H1 (cell line): ENCODE measurements around the gene MCM5. TPM values are rescaled to one million over a fixed set of nuclear protein-coding genes. Genes with fewer than 3 reads are reported as not detected.

ENCODE experiments used
- CTCF ChIA-PET: fragments of 300-600 bp; sonication (Branson Sonifier 250); formaldehyde crosslinking; loops from one replicate; lab custom pipeline; 2021; ENCODE audit not compliant: partially characterized antibody; lab: Charles Lee
- POLR2A ChIA-PET: fragments of 300-600 bp; sonication (Branson Sonifier 250); formaldehyde crosslinking; loops from one replicate; lab custom pipeline; 2021; ENCODE audit warnings: inconsistent platforms; ENCODE audit not compliant: partially characterized antibody; lab: Charles Lee
- DNase-seq, 2 experiments: peaks; one replicate each; pipeline versions ENCODE4 v3.0.0 to v3.0.0-alpha.2; 2010 to 2022; ENCODE audit warnings: low spot score in 2 of 2, low read depth in 1 of 2, mixed read lengths in 1 of 2
- FAIRE-seq: peaks from 2 replicates; lab custom pipeline; 2011; peaks lifted over from hg19 to GRCh38; lab: Jason Lieb, UNC
- H2AFZ ChIP-seq: 2 replicates; pipeline ENCODE4 v1.8.1; 2012; ENCODE audit warnings: low read length, inconsistent platforms
- H2AK5ac ChIP-seq: 2 replicates; pipeline ENCODE4 v1.6.1; 2013; ENCODE audit warnings: low read depth, low read length
- H2BK120ac ChIP-seq: replicated peaks from 2 replicates; pipeline ENCODE3; 2013; ENCODE audit warnings: low read depth, low read length, inconsistent platforms
- H2BK12ac ChIP-seq: 2 replicates; pipeline ENCODE4 v1.6.1; 2013; ENCODE audit warnings: low read depth, low read length
- H2BK15ac ChIP-seq: 2 replicates; pipeline ENCODE4 v1.6.1; 2013; ENCODE audit warnings: low read length
- H2BK20ac ChIP-seq: 2 replicates; pipeline ENCODE4 v1.6.1; 2013; ENCODE audit warnings: low read length
- H2BK5ac ChIP-seq: 2 replicates; pipeline ENCODE4 v1.6.1; 2013; ENCODE audit warnings: low read depth, low read length
- H3K14ac ChIP-seq: 2 replicates; pipeline ENCODE4 v1.6.1; 2013; ENCODE audit warnings: inconsistent platforms; ENCODE audit not compliant: insufficient read length
- H3K18ac ChIP-seq: 2 replicates; pipeline ENCODE4 v1.6.1; 2013; ENCODE audit warnings: low read length; ENCODE audit errors: extremely low read depth
- H3K23ac ChIP-seq: 2 replicates; pipeline ENCODE4 v1.6.1; 2013; ENCODE audit warnings: inconsistent platforms; ENCODE audit not compliant: insufficient read length
- H3K23me2 ChIP-seq: 2 replicates; pipeline ENCODE4 v1.6.1; 2013; ENCODE audit warnings: low read depth, low read length
- H3K27ac ChIP-seq: 2 replicates; pipeline ENCODE4 v1.6.1; 2011; ENCODE audit warnings: low read depth, low read length, inconsistent platforms
- H3K27me3 ChIP-seq, 4 experiments: replicated peaks in 1 of 4; 1 replicate in 1 of 4; 2 replicates in 3 of 4; pipeline versions ENCODE4 v1.6.1 to v1.8.1; 2011 to 2013; ENCODE audit warnings: low read length in 3 of 4, mild to moderate bottlenecking in 3 of 4, inconsistent platforms in 2 of 4, mixed read lengths in 2 of 4, moderate library complexity in 1 of 4; ENCODE audit not compliant: control insufficient read depth in 3 of 4, insufficient read depth in 3 of 4; ENCODE audit errors: extremely low read depth in 1 of 4
- H3K36me3 ChIP-seq, 4 experiments: 2 replicates each; pipeline versions ENCODE4 v1.6.1 to v1.8.1; 2011 to 2013; ENCODE audit warnings: mild to moderate bottlenecking in 4 of 4, low read length in 3 of 4, moderate library complexity in 2 of 4, control low read depth in 1 of 4, inconsistent platforms in 1 of 4; ENCODE audit not compliant: insufficient read depth in 4 of 4, control insufficient read depth in 2 of 4
- H3K4ac ChIP-seq: replicated peaks from 2 replicates; pipeline ENCODE3; 2013; ENCODE audit warnings: low read length, low read depth, mixed read lengths, inconsistent platforms; ENCODE audit not compliant: insufficient read length
- H3K4me1 ChIP-seq, 4 experiments: replicated peaks in 1 of 4; 1 replicate in 1 of 4; 2 replicates in 3 of 4; pipeline versions ENCODE4 v1.6.1 to v1.8.1; 2011 to 2013; ENCODE audit warnings: low read length in 3 of 4, inconsistent platforms in 2 of 4, mixed read lengths in 1 of 4; ENCODE audit not compliant: insufficient read depth in 4 of 4, control insufficient read depth in 3 of 4
- H3K4me2 ChIP-seq, 2 experiments: 2 replicates each; pipeline versions ENCODE4 v1.6.1 to v1.8.1; 2011 to 2013; ENCODE audit warnings: low read depth in 2 of 2, low read length in 2 of 2, control low read depth in 1 of 2, inconsistent platforms in 1 of 2, mild to moderate bottlenecking in 1 of 2; ENCODE audit not compliant: insufficient read depth in 1 of 2
- H3K4me3 ChIP-seq, 4 experiments: fragments of 200-600, 300-600 bp in 1 of 4; sonication (generic), shearing (Covaris generic), sonication (Bioruptor Twin) in 1 of 4; 2 replicates each; pipeline versions ENCODE4 v1.5.1 to v1.8.1; 2011 to 2016; ENCODE audit warnings: low read length in 4 of 4, low read depth in 3 of 4, control low read depth in 2 of 4, inconsistent platforms in 2 of 4, mild to moderate bottlenecking in 2 of 4, mixed read lengths in 1 of 4, moderate library complexity in 1 of 4; ENCODE audit not compliant: insufficient read depth in 2 of 4; ENCODE audit errors: extremely low read depth in 1 of 4
- H3K56ac ChIP-seq: replicated peaks from 2 replicates; pipeline ENCODE3; 2013; ENCODE audit warnings: low read depth, mild to moderate bottlenecking, mixed read lengths, low read length, inconsistent platforms; ENCODE audit not compliant: insufficient read length
- H3K79me1 ChIP-seq: 2 replicates; pipeline ENCODE4 v1.6.1; 2013; ENCODE audit warnings: low read depth, low read length, control low read depth
- H3K79me2 ChIP-seq, 2 experiments: 2 replicates each; pipeline versions ENCODE4 v1.6.1 to v1.8.1; 2012 to 2013; ENCODE audit warnings: low read length in 2 of 2, mild to moderate bottlenecking in 2 of 2, inconsistent platforms in 1 of 2; ENCODE audit not compliant: insufficient read depth in 2 of 2, control insufficient read depth in 1 of 2
- H3K9ac ChIP-seq, 4 experiments: replicated peaks in 1 of 4; 1 replicate in 1 of 4; 2 replicates in 3 of 4; pipeline versions ENCODE4 v1.6.1 to v1.8.1; 2011 to 2013; ENCODE audit warnings: low read depth in 3 of 4, low read length in 3 of 4, control low read depth in 2 of 4, mild to moderate bottlenecking in 2 of 4, moderate library complexity in 2 of 4, inconsistent platforms in 1 of 4; ENCODE audit errors: extremely low read depth in 1 of 4
- H3K9me3 ChIP-seq, 2 experiments: 2 replicates each; pipeline versions ENCODE4 v1.6.1 to v1.8.1; 2012 to 2013; ENCODE audit warnings: mild to moderate bottlenecking in 2 of 2, moderate library complexity in 2 of 2, control low read depth in 1 of 2, inconsistent platforms in 1 of 2, low read depth in 1 of 2, low read length in 1 of 2, mixed read lengths in 1 of 2; ENCODE audit not compliant: insufficient read depth in 2 of 2
- H4K20me1 ChIP-seq, 2 experiments: replicated peaks in 1 of 2; 2 replicates each; pipeline versions ENCODE3 to v1.8.1; 2011 to 2013; ENCODE audit warnings: inconsistent platforms in 2 of 2, low read length in 2 of 2, mild to moderate bottlenecking in 1 of 2; ENCODE audit not compliant: insufficient read depth in 2 of 2, control insufficient read depth in 1 of 2
- H4K5ac ChIP-seq: 2 replicates; pipeline ENCODE4 v1.6.1; 2013; ENCODE audit warnings: low read length, low read depth, mixed read lengths, inconsistent platforms; ENCODE audit not compliant: insufficient read length
- H4K8ac ChIP-seq: 2 replicates; pipeline ENCODE4 v1.8.0; 2013; ENCODE audit warnings: mild to moderate bottlenecking, moderate library complexity, low read length, inconsistent platforms; ENCODE audit not compliant: insufficient read depth; ENCODE audit errors: extremely low read depth
- H4K91ac ChIP-seq: replicated peaks from 2 replicates; pipeline ENCODE3; 2013; ENCODE audit warnings: low read length, mixed read lengths, inconsistent platforms; ENCODE audit not compliant: insufficient read length
- MAFK ChIP-seq: IDR thresholded peaks from 2 replicates; pipeline ENCODE4 v1.6.1; 2012; ENCODE audit warnings: low read depth, mild to moderate bottlenecking, improper control_type of control experiment, low read length
- SAP30 ChIP-seq: fragments of 300-600 bp; sonication (generic); IDR thresholded peaks from 2 replicates; pipeline ENCODE4 v1.7.1; 2012; ENCODE audit warnings: low read length, moderate library complexity, mild to moderate bottlenecking, inconsistent platforms; ENCODE audit not compliant: insufficient read depth, insufficient replicate concordance
- WGBS, 2 experiments: shearing (Covaris generic) in 1 of 2; methylation state at CpG; one replicate each; pipeline versions ENCODE4 v1.1.6 to v1.1.7; 2013 to 2015; ENCODE audit warnings: low lambda C conversion rate in 2 of 2, mixed read lengths in 2 of 2, inconsistent platforms in 1 of 2, low coverage in 1 of 2, missing lambda C conversion rate in 1 of 2; ENCODE audit not compliant: insufficient replicate concordance in 2 of 2, insufficient coverage in 1 of 2, insufficient read length in 1 of 2; ENCODE audit errors: extremely low coverage in 1 of 2, missing lambda C conversion rate in 1 of 2; 5-methylcytosine and 5-hydroxymethylcytosine counted together
- polyA plus RNA-seq, 7 experiments: library from polyadenylated mRNA; depleted of rRNA in 3 of 7; stranded (reverse) in 5 of 7; unstranded in 2 of 7; fragments of >200 nt in 5 of 7; fragments of 200-250 nt in 2 of 7; gene quantifications; 1 replicate in 5 of 7; 2 replicates in 1 of 7; 4 replicates in 1 of 7; pipeline versions ENCODE4 v1.2.1 to v1.2.3, GENCODE V29; 2011 to 2013; ENCODE audit warnings: missing spikeins in 2 of 7, mixed read lengths in 2 of 7
- total RNA-seq: library from RNA; stranded (reverse); fragmentation: NEBNext Ultra II Directional; extraction: Animal tissue kit (Norgen Biotek cat#: 25700); gene quantifications from 2 replicates; pipeline ENCODE4 v1.2.1, GENCODE V29; 2021

The MCM5 gene
- total and polyA plus RNA-seq, 2 of the 8 experiments (the other 6 are each of a cell fraction or from before 2014, with no cell fraction given) = 210 to 305 TPM

GRCh38 chr22:35368386-35368785 lies 31.6 kb upstream of the MCM5 start:
- no peaks in the 10 kb centered on the region for H3K27me3 ChIP-seq
- WGBS, 2 experiments = 95% methylated on average over 5 of the region's 6 CpGs; no CpG with 5 or more reads in 1 of the 2 experiments
- no peak for DNase-seq
- FAIRE-seq = no peak
- CTCF ChIA-PET = interaction anchor here (0.6 to 1.8 kb wide), 10 partner anchors 12 to 223 kb away, joined by 3 to 8 read pairs (median 4); partner anchors contain the start of gene HMOX1
- no peak overlapping the region for H3K27ac ChIP-seq
- H2BK12ac ChIP-seq = no peak overlapping the region
- H3K4ac ChIP-seq = no peak overlapping the region
- no peaks in the 10 kb centered on the region for H4K20me1 ChIP-seq
- H3K4me2 ChIP-seq = no peak overlapping the region
- H2BK20ac ChIP-seq = peak overlapping the region; percentile 80; the same call in 1 of the 2 replicates
- 0 out of 2 replicates have a peak overlapping the region, but pooled peaks have one; percentile 46 for H2BK15ac ChIP-seq
- H2BK5ac ChIP-seq = no peak overlapping the region
- H3K23me2 ChIP-seq = peaks cover 2% of the 10 kb centered on the region; the same call in 1 of the 2 replicates
- H2BK120ac ChIP-seq = no peak overlapping the region
- no peak overlapping the region for H2AFZ ChIP-seq
- POLR2A ChIA-PET = interaction anchor here (0.8 to 57.4 kb wide), 4 partner anchors 8 to 74 kb away, joined by 3 to 1995 read pairs (median 4); partner anchors contain the start of gene MCM5
- H3K9ac ChIP-seq = no peak overlapping the region
- no peak overlapping the region for H4K5ac ChIP-seq
- 0 out of 2 replicates have a peak overlapping the region, but pooled peaks have one; percentile 39 for H2AK5ac ChIP-seq
- peaks cover 2 to 12% (median 8%) of the 10 kb centered on the region in 4 experiments for H3K4me1 ChIP-seq
- TF ChIP-seq SAP30 (no peak), MAFK (no peak)
- no peaks in the 10 kb centered on the region for H3K36me3 ChIP-seq
- H4K91ac ChIP-seq = peak overlapping the region; percentile 55
- no peak overlapping the region for H3K56ac ChIP-seq
- no peaks in the 10 kb centered on the region for H3K79me1 ChIP-seq
- no peak overlapping the region for H3K23ac ChIP-seq
- H3K79me2 ChIP-seq = no peaks in the 10 kb centered on the region
- no peak overlapping the region for H3K18ac ChIP-seq
- no peak overlapping the region for H4K8ac ChIP-seq
- H3K4me3 ChIP-seq = no peak overlapping the region
- H3K9me3 ChIP-seq = no peaks in the 10 kb centered on the region
- no peak overlapping the region for H3K14ac ChIP-seq
